Fibroblast of pulmonary artery (primary cell): ENCODE data around the gene STXBP6.

Experiments
- DNase-seq: peaks from one replicate; pipeline ENCODE4 v3.0.0-alpha.2; 2010; ENCODE audit warnings: low read depth
- H3K4me3 ChIP-seq: replicated peaks from 2 replicates; pipeline ENCODE4 v1.5.1; 2011; ENCODE audit warnings: low read depth, mild to moderate bottlenecking, control low read depth, low read length, moderate library complexity
- TF ChIP-seq, protein P1 (sequence below): IDR thresholded peaks from 2 replicates; pipeline ENCODE4 v1.5.1; 2011; ENCODE audit warnings: mild to moderate bottlenecking, control low read depth, low read length, inconsistent platforms; ENCODE audit errors: missing control alignments

STXBP6 gene

GRCh38 chr14:25007832-25008231, 42.1 kb downstream of the STXBP6 start:
- no peak for DNase-seq
- H3K4me3 ChIP-seq: no peak overlapping the region
- TF ChIP-seq, protein P1, sequence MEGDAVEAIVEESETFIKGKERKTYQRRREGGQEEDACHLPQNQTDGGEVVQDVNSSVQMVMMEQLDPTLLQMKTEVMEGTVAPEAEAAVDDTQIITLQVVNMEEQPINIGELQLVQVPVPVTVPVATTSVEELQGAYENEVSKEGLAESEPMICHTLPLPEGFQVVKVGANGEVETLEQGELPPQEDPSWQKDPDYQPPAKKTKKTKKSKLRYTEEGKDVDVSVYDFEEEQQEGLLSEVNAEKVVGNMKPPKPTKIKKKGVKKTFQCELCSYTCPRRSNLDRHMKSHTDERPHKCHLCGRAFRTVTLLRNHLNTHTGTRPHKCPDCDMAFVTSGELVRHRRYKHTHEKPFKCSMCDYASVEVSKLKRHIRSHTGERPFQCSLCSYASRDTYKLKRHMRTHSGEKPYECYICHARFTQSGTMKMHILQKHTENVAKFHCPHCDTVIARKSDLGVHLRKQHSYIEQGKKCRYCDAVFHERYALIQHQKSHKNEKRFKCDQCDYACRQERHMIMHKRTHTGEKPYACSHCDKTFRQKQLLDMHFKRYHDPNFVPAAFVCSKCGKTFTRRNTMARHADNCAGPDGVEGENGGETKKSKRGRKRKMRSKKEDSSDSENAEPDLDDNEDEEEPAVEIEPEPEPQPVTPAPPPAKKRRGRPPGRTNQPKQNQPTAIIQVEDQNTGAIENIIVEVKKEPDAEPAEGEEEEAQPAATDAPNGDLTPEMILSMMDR: no peak

DNA sequence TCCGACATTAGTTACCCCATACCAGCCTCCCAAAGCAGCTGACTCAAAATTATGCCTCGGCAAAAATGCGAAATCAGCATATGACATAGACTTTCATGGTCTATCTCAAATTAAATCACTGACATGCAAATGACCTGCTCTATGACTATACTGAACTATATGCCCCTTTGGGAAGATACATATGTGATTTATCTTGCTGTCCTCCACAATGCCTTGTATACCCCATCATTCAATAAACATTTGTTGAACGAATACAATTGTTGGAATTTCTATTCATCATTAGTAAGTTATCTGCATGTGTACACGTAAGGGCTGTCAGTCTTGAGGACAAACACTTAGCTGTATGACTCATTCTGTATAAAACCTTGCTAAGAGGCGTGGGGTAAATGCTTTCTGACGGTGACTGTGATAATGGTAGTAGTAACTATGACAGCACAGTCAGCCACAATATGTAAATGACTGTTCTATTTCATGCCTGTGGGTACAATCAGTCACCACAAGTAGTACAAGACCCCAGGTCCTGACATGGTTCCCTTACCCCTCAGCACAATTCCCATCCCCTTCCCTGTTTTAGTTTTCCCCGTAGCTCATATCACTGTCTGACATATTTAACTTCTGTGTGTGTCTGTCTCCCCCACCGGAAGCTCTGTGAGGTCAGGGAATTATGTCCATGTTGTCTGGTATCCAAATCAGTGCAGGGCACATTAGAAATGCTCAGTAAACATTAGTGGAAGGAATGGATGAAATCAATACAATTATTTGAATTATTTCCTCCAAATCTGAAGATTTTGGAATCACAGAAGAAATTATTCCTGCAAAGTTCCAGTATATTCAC, 42.8 kb downstream of the STXBP6 start:
- TF ChIP-seq, protein P1: no peak

DNA sequence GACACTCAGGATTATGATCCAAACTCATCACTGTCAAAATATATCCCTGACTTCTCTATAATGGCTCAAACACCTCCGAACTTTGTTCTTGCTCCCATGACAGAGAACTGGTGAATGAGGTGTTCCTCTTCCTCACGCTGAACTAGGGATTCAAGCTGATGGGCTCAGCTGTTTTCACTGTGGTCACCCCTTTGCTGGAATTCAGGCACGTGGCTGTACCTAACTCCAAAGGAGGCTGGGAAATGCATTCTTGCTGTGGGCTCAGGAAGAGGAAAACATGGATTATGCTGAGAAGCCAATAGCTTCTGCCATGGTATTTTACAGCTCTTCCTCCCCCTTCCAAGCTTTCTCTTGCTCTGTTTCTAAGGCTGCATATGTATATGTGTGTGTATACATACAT, 43.9 kb downstream of the STXBP6 start:
- no peak for DNase-seq
- H3K4me3 ChIP-seq: no peak overlapping the region
- TF ChIP-seq, protein P1: no peak

More for the DNA sequence above, 42.8 kb downstream of the STXBP6 start:
- H3K4me3 ChIP-seq: no peak overlapping the region
- DNase-seq: peak; percentile 92

DNA sequence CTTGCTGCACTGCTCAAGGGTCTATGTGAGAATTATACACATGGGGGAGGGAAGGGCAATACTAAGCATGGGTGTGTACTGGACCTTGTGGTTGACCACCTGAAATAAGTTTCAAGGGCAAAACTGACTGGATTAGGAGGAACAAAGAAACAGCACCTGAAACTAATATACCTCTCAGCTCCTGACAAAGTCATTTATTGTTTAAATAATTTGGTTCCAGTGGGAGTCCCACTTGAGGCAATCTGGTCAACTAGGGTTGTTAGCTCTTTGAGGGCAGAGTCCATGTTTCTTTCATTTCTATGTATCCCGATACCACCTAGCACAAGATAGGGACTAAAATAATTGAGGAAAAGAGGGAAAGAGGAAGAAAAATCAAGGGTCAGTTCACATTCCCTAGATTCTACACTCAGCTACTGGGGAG, 45.5 kb downstream of the STXBP6 start:
- no peak for DNase-seq
- H3K4me3 ChIP-seq: no peak overlapping the region
- TF ChIP-seq, protein P1: no peak

DNA sequence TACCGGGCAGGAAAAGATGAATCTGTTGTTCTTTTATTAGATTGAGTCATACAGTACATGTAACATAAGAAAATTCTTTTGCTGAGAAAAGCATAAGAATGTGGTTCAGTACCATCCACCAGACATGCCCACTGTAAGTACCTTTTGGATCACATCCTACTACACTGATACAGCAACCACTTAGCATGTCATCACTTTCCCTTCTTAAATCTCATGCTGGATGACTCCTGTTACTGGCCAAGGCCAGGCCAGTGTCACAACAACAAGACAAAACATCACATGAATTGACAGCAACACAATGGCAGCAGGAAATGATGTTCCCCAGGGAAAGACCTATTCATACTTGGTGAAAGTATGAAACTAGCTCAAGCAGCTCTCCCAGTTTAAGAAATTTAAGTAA, 46.4 kb downstream of the STXBP6 start:
- DNase-seq: peak; percentile 79
- H3K4me3 ChIP-seq: no peak overlapping the region
- TF ChIP-seq, protein P1: no peak

GRCh38 chr14:25001601-25002000, 48.3 kb downstream of the STXBP6 start:
- DNase-seq: peak; percentile 60

More at GRCh38 chr14:25001601-25002000, 48.3 kb downstream of the STXBP6 start:
- TF ChIP-seq, protein P1: no peak
- H3K4me3 ChIP-seq: no peak overlapping the region
